T-helper 2 cell treated with Interferon-gamma antibody and Interleukin-4, amounts not matched to agents 5 μg/mL and 100 μg/mL, for 36 hours (primary cell): ENCODE results near the gene GRID1.

ENCODE experiments used
- DNase-seq: peaks from one replicate; pipeline ENCODE4 v3.0.0; 2021; ENCODE audit warnings: low spot score
- H3K27ac Mint-ChIP-seq: one replicate; pipeline ENCODE4 v1.8.0; 2021; ENCODE audit warnings: mild to moderate bottlenecking, mixed read lengths
- H3K27me3 Mint-ChIP-seq: one replicate; pipeline ENCODE4 v1.8.0; 2021; ENCODE audit warnings: low read depth, mixed read lengths
- H3K36me3 Mint-ChIP-seq: one replicate; pipeline ENCODE4 v1.8.0; 2021; ENCODE audit warnings: low read depth, mixed read lengths
- H3K4me1 Mint-ChIP-seq: one replicate; pipeline ENCODE4 v1.8.0; 2021; ENCODE audit warnings: low read depth, mixed read lengths
- H3K4me3 Mint-ChIP-seq: one replicate; pipeline ENCODE4 v1.8.0; 2022; ENCODE audit warnings: mild to moderate bottlenecking, moderate library complexity, mixed read lengths
- H3K9me3 Mint-ChIP-seq: one replicate; pipeline ENCODE4 v1.8.0; 2021; ENCODE audit warnings: mixed read lengths

Gene GRID1

GRCh38 chr10:85624511-85624910 lies 742.1 kb downstream of the GRID1 start:
- H3K4me3 Mint-ChIP-seq, result no peak overlapping the region
- no peaks in the 10 kb centered on the region for H3K36me3 Mint-ChIP-seq
- no peak overlapping the region for H3K27ac Mint-ChIP-seq
- H3K9me3 Mint-ChIP-seq, result no peaks in the 10 kb centered on the region
- no peak for DNase-seq
- H3K4me1 Mint-ChIP-seq, result peaks cover 3% of the 10 kb centered on the region
- peaks cover 6% of the 10 kb centered on the region for H3K27me3 Mint-ChIP-seq

GRCh38 chr10:85623758-85624157 lies 742.8 kb downstream of the GRID1 start:
- no peak for DNase-seq
- H3K9me3 Mint-ChIP-seq, result no peaks in the 10 kb centered on the region
- peaks cover 6% of the 10 kb centered on the region for H3K27me3 Mint-ChIP-seq
- H3K4me1 Mint-ChIP-seq, result peaks cover 3% of the 10 kb centered on the region
- no peak overlapping the region for H3K27ac Mint-ChIP-seq
- H3K4me3 Mint-ChIP-seq, result no peak overlapping the region
- no peaks in the 10 kb centered on the region for H3K36me3 Mint-ChIP-seq

- DNase-seq, result no peak
- no peak overlapping the region for H3K27ac Mint-ChIP-seq
- H3K27me3 Mint-ChIP-seq, result peaks cover 6% of the 10 kb centered on the region
- H3K4me1 Mint-ChIP-seq, result peaks cover 3% of the 10 kb centered on the region
- H3K36me3 Mint-ChIP-seq, result no peaks in the 10 kb centered on the region
- H3K9me3 Mint-ChIP-seq, result no peaks in the 10 kb centered on the region
- no peak overlapping the region for H3K4me3 Mint-ChIP-seq
These were observed 743.3 kb downstream of the GRID1 start for GRCh38 chr10:85623342-85623741.

- DNase-seq, result no peak
- Mint-ChIP-seq H3K27me3 (peaks cover 10% of the 10 kb centered on the region), H3K4me3 (no peak overlapping the region), H3K27ac (no peak overlapping the region), H3K9me3 (no peaks in the 10 kb centered on the region), H3K4me1 (peaks cover 3% of the 10 kb centered on the region), H3K36me3 (no peaks in the 10 kb centered on the region)
These were observed 744.2 kb downstream of the GRID1 start for GRCh38 chr10:85622425-85622824.

- Mint-ChIP-seq H3K4me3 (no peak overlapping the region), H3K4me1 (peaks cover 3% of the 10 kb centered on the region)
These were observed 745.0 kb downstream of the GRID1 start for GRCh38 chr10:85621562-85621961.

GRCh38 chr10:85620807-85621206 lies 745.8 kb downstream of the GRID1 start:
- Mint-ChIP-seq H3K4me1 (peaks cover 4% of the 10 kb centered on the region), H3K27me3 (peaks cover 17% of the 10 kb centered on the region), H3K36me3 (no peaks in the 10 kb centered on the region), H3K4me3 (no peak overlapping the region), H3K9me3 (no peaks in the 10 kb centered on the region), H3K27ac (no peak overlapping the region)
- DNase-seq, result no peak

More at GRCh38 chr10:85621562-85621961, 745.0 kb downstream of the GRID1 start:
- Mint-ChIP-seq H3K36me3 (no peaks in the 10 kb centered on the region), H3K9me3 (no peaks in the 10 kb centered on the region), H3K27ac (no peak overlapping the region), H3K27me3 (peaks cover 12% of the 10 kb centered on the region)
- no peak for DNase-seq

- H3K4me1 Mint-ChIP-seq, result peaks cover 5% of the 10 kb centered on the region
- H3K36me3 Mint-ChIP-seq, result no peaks in the 10 kb centered on the region
- DNase-seq, result no peak
- H3K9me3 Mint-ChIP-seq, result no peaks in the 10 kb centered on the region
- no peak overlapping the region for H3K27ac Mint-ChIP-seq
- H3K4me3 Mint-ChIP-seq, result no peak overlapping the region
- peaks cover 17% of the 10 kb centered on the region for H3K27me3 Mint-ChIP-seq
These were observed 746.8 kb downstream of the GRID1 start for GRCh38 chr10:85619832-85620231.

- no peaks in the 10 kb centered on the region for H3K9me3 Mint-ChIP-seq
- no peak overlapping the region for H3K4me3 Mint-ChIP-seq
- DNase-seq, result no peak
- no peak overlapping the region for H3K27ac Mint-ChIP-seq
- peaks cover 15% of the 10 kb centered on the region for H3K4me1 Mint-ChIP-seq
- H3K36me3 Mint-ChIP-seq, result no peaks in the 10 kb centered on the region
- H3K27me3 Mint-ChIP-seq, result peaks cover 17% of the 10 kb centered on the region
These were observed 747.8 kb downstream of the GRID1 start for GRCh38 chr10:85618841-85619240.

GRCh38 chr10:85617751-85618546 lies 748.6 kb downstream of the GRID1 start:
- no peak for DNase-seq
- Mint-ChIP-seq H3K4me3 (no peak overlapping the region), H3K27me3 (peaks cover 13% of the 10 kb centered on the region), H3K4me1 (peaks cover 17% of the 10 kb centered on the region), H3K27ac (no peak overlapping the region), H3K36me3 (no peaks in the 10 kb centered on the region), H3K9me3 (no peaks in the 10 kb centered on the region)

GRCh38 chr10:85615556-85615955 lies 751.0 kb downstream of the GRID1 start:
- peaks cover 13% of the 10 kb centered on the region for H3K27me3 Mint-ChIP-seq
- H3K9me3 Mint-ChIP-seq, result no peaks in the 10 kb centered on the region
- no peaks in the 10 kb centered on the region for H3K36me3 Mint-ChIP-seq
- peaks cover 32% of the 10 kb centered on the region for H3K4me1 Mint-ChIP-seq
- DNase-seq, result no peak
- no peak overlapping the region for H3K4me3 Mint-ChIP-seq
- no peak overlapping the region for H3K27ac Mint-ChIP-seq

- H3K27me3 Mint-ChIP-seq, result peaks cover 17% of the 10 kb centered on the region
- peaks cover 32% of the 10 kb centered on the region for H3K4me1 Mint-ChIP-seq
- H3K36me3 Mint-ChIP-seq, result no peaks in the 10 kb centered on the region
- H3K9me3 Mint-ChIP-seq, result no peaks in the 10 kb centered on the region
- no peak for DNase-seq
- H3K4me3 Mint-ChIP-seq, result no peak overlapping the region
- no peak overlapping the region for H3K27ac Mint-ChIP-seq
These were observed 751.6 kb downstream of the GRID1 start for GRCh38 chr10:85614981-85615380.

- H3K27me3 Mint-ChIP-seq, result peaks cover 20% of the 10 kb centered on the region
- no peak overlapping the region for H3K4me3 Mint-ChIP-seq
- H3K27ac Mint-ChIP-seq, result no peak overlapping the region
- DNase-seq, result no peak
- peaks cover 32% of the 10 kb centered on the region for H3K4me1 Mint-ChIP-seq
- no peaks in the 10 kb centered on the region for H3K36me3 Mint-ChIP-seq
- no peaks in the 10 kb centered on the region for H3K9me3 Mint-ChIP-seq
These were observed 752.0 kb downstream of the GRID1 start for GRCh38 chr10:85614566-85614965.

GRCh38 chr10:85613391-85613790 lies 753.2 kb downstream of the GRID1 start:
- Mint-ChIP-seq H3K4me3 (no peak overlapping the region), H3K27ac (no peak overlapping the region), H3K9me3 (no peaks in the 10 kb centered on the region), H3K36me3 (no peaks in the 10 kb centered on the region), H3K4me1 (peaks cover 32% of the 10 kb centered on the region), H3K27me3 (peaks cover 22% of the 10 kb centered on the region)
- no peak for DNase-seq

GRCh38 chr10:85612833-85613232 lies 753.8 kb downstream of the GRID1 start:
- H3K27ac Mint-ChIP-seq, result no peak overlapping the region
- H3K9me3 Mint-ChIP-seq, result no peaks in the 10 kb centered on the region
- H3K27me3 Mint-ChIP-seq, result peaks cover 20% of the 10 kb centered on the region
- peak overlapping the region; percentile 69 for H3K4me3 Mint-ChIP-seq
- no peaks in the 10 kb centered on the region for H3K36me3 Mint-ChIP-seq
- H3K4me1 Mint-ChIP-seq, result peaks cover 32% of the 10 kb centered on the region
- no peak for DNase-seq

GRCh38 chr10:85612378-85612775 lies 754.2 kb downstream of the GRID1 start:
- Mint-ChIP-seq H3K9me3 (no peaks in the 10 kb centered on the region), H3K27ac (peak overlapping the region; percentile 70), H3K36me3 (no peaks in the 10 kb centered on the region), H3K27me3 (peaks cover 20% of the 10 kb centered on the region), H3K4me1 (peaks cover 32% of the 10 kb centered on the region), H3K4me3 (peak overlapping the region; percentile 69)
- peak; percentile 39 for DNase-seq
